Activated B cell treated with CpG ODN at 0.5 μM for 24 hours (primary cell): ENCODE data around the gene SLX9. TPM values are rescaled to one million over a fixed set of nuclear protein-coding genes. Genes with fewer than 3 reads are reported as not detected.

Experiments
- ATAC-seq: fragments of 200-7000 bp; cut with Tn5 transposase; one replicate; pipeline ENCODE4 v1.10.0; 2021; ENCODE audit warnings: low read depth, mild to moderate bottlenecking, moderate library complexity
- CTCF ChIA-PET: fragments of 350-600 bp; sonication (Branson Sonifier 250); formaldehyde crosslinking; loops from one replicate; lab custom pipeline; 2021; ENCODE audit warnings: antibody characterized with exemption; lab: Charles Lee
- POLR2A ChIA-PET: fragments of 350-600 bp; sonication (Branson Sonifier 250); formaldehyde crosslinking; loops from one replicate; lab custom pipeline; 2021; ENCODE audit warnings: antibody characterized with exemption; lab: Charles Lee
- DNase-seq: peaks from one replicate; pipeline ENCODE4 v3.0.0; 2022
- H3K27ac Mint-ChIP-seq: one replicate; pipeline ENCODE4 v1.8.0; 2020; ENCODE audit warnings: mixed read lengths
- H3K27me3 Mint-ChIP-seq: one replicate; pipeline ENCODE4 v1.8.0; 2021; ENCODE audit warnings: mixed read lengths
- H3K36me3 Mint-ChIP-seq: one replicate; pipeline ENCODE4 v1.8.0; 2021; ENCODE audit warnings: low read depth, mixed read lengths
- H3K4me1 Mint-ChIP-seq: one replicate; pipeline ENCODE4 v1.8.0; 2021; ENCODE audit warnings: mixed read lengths
- H3K4me3 Mint-ChIP-seq: one replicate; pipeline ENCODE4 v1.8.0; 2020; ENCODE audit warnings: mild to moderate bottlenecking, mixed read lengths
- H3K9me3 Mint-ChIP-seq: one replicate; pipeline ENCODE4 v1.8.0; 2020; ENCODE audit warnings: mixed read lengths
- intact Hi-C: fragments of 100-400 bp; cut with micrococcal nuclease; formaldehyde crosslinking; loops from one replicate; pipeline ENCODE4 v1.15.1; 2024
- total RNA-seq: library from RNA; stranded (reverse); gene quantifications from 2 replicates; pipeline ENCODE4 v1.2.3, GENCODE V29; 2022
- TF ChIP-seq, protein P1 (sequence below): fragments of 200-600 bp; IDR thresholded peaks from one replicate; pipeline ENCODE4 v1.8.0; 2022; ENCODE audit warnings: antibody characterized with exemption, mild to moderate bottlenecking

The SLX9 gene
- total RNA-seq, 1 donor from 2014 or later = 26.0 TPM

DNA sequence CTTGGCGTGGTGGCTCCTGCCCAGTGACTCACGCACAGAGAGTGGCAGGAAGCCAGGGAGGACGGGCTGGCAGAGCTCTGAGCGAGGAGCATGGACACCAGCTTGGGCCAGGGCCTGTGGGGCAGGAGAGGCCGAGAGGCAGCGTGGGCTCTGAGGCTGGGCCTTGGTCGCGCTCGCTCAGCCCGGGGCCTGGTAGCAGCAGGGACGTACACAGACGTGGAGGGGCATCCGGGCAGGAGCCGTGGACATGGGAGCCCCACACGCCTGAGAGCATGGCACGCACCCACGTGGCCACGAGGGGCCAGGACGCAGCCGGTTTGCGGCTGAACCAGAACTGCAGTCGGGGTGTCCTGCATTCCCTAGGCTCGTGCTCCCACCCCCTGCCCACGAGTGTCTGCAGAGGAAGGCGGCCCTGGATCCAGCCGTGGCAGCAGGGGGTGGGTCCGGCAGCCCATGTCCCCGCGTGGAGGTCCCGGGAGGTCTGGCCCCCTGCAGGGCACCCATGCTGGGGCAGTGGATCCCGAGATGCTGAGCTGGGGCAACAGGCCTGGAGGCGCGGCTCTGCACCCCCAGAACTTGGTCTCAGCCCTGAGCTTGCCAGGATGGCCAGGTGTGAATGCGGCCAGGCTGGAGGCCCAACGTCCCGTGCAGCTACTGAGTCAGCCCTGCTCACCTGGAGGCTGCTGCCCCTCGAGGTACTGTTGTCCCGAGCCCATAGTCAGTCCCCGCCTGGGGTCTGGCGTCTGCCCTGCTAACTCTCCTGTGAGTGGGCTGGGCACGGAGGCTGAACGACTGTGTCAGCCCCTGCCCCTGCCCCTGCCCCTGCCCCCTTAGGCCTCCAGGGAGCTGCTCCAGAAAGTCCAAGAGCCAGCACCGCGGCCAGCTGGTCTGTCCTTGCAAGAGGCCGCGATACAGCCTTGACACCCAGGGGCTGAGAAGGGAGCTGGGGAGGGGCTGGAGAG lies 61.6 kb downstream of the SLX9 start:
- ChIA-PET CTCF (no interaction called here), POLR2A (no interaction called here)
- Mint-ChIP-seq H3K27ac (no peak overlapping the region), H3K4me1 (peaks cover 12% of the 10 kb centered on the region), H3K36me3 (no peaks in the 10 kb centered on the region), H3K4me3 (no peak overlapping the region), H3K9me3 (peaks cover 10% of the 10 kb centered on the region), H3K27me3 (peaks cover 18% of the 10 kb centered on the region)
- no peak for ATAC-seq
- TF ChIP-seq, protein P1, sequence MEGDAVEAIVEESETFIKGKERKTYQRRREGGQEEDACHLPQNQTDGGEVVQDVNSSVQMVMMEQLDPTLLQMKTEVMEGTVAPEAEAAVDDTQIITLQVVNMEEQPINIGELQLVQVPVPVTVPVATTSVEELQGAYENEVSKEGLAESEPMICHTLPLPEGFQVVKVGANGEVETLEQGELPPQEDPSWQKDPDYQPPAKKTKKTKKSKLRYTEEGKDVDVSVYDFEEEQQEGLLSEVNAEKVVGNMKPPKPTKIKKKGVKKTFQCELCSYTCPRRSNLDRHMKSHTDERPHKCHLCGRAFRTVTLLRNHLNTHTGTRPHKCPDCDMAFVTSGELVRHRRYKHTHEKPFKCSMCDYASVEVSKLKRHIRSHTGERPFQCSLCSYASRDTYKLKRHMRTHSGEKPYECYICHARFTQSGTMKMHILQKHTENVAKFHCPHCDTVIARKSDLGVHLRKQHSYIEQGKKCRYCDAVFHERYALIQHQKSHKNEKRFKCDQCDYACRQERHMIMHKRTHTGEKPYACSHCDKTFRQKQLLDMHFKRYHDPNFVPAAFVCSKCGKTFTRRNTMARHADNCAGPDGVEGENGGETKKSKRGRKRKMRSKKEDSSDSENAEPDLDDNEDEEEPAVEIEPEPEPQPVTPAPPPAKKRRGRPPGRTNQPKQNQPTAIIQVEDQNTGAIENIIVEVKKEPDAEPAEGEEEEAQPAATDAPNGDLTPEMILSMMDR = no peak
- intact Hi-C loops = no loop called here
- DNase-seq = no peak

DNA sequence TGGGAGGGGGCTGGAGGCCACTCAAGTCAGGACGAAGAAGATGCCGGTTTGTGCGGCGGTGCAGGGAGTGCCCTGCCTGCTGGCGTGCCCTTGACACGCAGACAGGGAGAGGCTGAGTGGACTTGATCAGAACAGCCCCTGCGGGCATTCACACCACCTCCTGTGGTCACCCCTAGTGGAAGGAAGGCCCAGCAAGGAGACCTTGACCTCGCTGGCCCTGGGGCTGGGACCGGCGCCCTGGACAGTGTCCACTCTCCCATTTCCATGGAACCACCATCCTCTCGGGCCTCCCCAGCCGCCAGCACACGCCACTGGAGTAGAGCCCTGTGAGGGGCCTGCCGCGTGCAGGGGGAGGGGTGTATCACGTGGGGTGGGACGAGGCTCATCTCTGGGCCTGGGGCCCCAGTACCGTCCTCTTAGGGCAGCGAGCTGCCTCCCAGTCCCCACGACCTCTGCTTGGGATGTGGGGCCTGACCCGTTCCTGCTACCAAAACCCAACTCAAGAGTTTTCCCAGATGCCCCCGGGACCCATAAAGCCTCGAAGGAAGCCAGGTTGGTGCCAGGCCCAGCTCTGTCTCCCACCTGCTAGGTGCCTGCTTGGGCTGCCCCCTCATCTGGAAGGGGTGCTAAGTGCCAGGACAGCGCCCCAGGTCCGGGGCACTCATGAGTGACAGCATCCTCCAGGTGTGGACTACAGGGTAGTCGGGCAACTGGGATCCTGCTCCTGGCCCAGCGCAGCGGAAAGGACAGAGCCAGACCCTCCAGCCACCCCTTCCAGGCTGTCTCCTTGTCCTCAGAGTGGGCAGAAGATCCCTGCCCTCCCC lies 62.8 kb downstream of the SLX9 start:
- Mint-ChIP-seq H3K27ac (no peak overlapping the region), H3K9me3 (peaks cover 13% of the 10 kb centered on the region), H3K36me3 (no peaks in the 10 kb centered on the region), H3K27me3 (peaks cover 18% of the 10 kb centered on the region), H3K4me3 (no peak overlapping the region), H3K4me1 (peaks cover 12% of the 10 kb centered on the region)
- intact Hi-C loops = no loop called here
- POLR2A ChIA-PET = no interaction called here
- ATAC-seq (no peak), DNase-seq (no peak)
- CTCF ChIA-PET = no interaction called here
- TF ChIP-seq, protein P1 = no peak

DNA sequence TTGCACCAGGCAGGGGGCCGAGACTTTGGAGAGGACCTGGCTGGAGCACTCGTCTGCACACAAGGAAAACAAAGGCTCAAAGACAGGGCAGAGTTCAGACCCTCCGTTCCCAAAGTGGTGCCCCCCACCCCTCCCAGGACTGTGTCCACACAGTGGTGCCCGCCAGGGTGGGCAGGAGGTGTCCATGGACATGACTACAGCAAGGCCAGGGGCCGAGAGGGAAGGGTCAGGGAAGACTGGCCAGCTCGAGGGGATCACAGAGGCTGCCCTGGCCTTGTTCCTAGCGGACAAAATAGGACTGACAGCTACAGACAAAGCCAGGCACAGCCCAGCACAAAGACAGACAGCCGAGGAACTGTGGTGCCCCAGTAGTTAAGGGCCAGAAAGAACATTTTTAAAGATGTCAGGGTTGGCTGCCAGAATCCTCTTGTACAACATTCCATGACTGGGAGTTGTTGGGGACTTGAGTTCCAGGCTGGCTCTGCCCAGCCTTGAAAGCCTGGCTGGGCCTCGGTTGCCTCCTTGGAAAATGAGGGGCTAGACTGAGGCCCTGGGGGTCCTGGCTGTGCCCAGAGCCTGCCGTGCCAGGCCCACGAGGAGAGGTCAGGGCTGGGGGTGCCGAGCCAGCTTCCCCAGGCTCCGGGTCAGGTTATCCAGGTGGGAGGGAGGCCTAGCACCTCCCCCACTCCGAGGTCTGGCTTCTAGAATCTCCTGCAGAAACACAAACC lies 63.7 kb downstream of the SLX9 start:
- no peak overlapping the region for H3K27ac Mint-ChIP-seq
- ATAC-seq (no peak), DNase-seq (no peak)
- no peak overlapping the region for H3K4me3 Mint-ChIP-seq
- H3K27me3 Mint-ChIP-seq = peaks cover 21% of the 10 kb centered on the region
- POLR2A ChIA-PET = no interaction called here
- H3K9me3 Mint-ChIP-seq = peaks cover 13% of the 10 kb centered on the region
- intact Hi-C loops = no loop called here
- TF ChIP-seq, protein P1 = no peak
- CTCF ChIA-PET = no interaction called here
- H3K36me3 Mint-ChIP-seq = no peaks in the 10 kb centered on the region
- peaks cover 12% of the 10 kb centered on the region for H3K4me1 Mint-ChIP-seq

DNA sequence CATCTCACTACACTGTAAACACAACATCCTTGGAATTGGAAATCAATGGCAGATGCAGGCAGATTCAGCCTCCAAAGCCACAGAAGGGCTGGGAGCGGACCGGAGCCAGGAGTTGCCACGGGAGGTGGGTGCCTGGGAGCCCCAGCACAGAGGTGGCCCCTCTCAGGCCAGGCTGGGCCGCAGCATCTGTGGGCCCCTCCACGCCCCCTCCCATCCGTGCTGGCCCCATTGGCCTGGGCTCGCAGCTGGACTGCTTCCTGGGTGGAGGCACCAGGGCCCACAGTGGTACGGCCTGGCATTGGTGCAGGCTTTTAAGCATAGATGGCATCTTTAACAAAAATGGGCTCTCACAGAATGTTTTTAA lies 64.2 kb downstream of the SLX9 start:
- TF ChIP-seq, protein P1 = no peak
- Mint-ChIP-seq H3K27me3 (peaks cover 20% of the 10 kb centered on the region), H3K36me3 (no peaks in the 10 kb centered on the region), H3K4me3 (no peak overlapping the region), H3K27ac (no peak overlapping the region), H3K4me1 (peaks cover 11% of the 10 kb centered on the region), H3K9me3 (peaks cover 13% of the 10 kb centered on the region)
- DNase-seq (no peak), ATAC-seq (no peak)
- intact Hi-C loops = no loop called here
- CTCF ChIA-PET = no interaction called here
- POLR2A ChIA-PET = no interaction called here
